B cell (primary cell): ENCODE data around the gene ZSWIM7. TPM values are rescaled to one million over a fixed set of nuclear protein-coding genes. Genes with fewer than 3 reads are reported as not detected.

Experiments
- ATAC-seq: fragments of 200-7000 bp; cut with Tn5 transposase; one replicate; pipeline ENCODE4 v1.10.0; 2021; ENCODE audit warnings: low read depth, mild to moderate bottlenecking, moderate number of reproducible peaks, moderate library complexity
- CTCF ChIA-PET: fragments of 350-600 bp; sonication (Branson Sonifier 250); formaldehyde crosslinking; loops from one replicate; lab custom pipeline; 2021; ENCODE audit warnings: antibody characterized with exemption, inconsistent platforms; lab: Charles Lee
- POLR2A ChIA-PET: fragments of 350-600 bp; sonication (Branson Sonifier 250); formaldehyde crosslinking; loops from one replicate; lab custom pipeline; 2021; ENCODE audit warnings: antibody characterized with exemption; lab: Charles Lee
- DNase-seq: peaks from one replicate; pipeline ENCODE4 v3.0.0; 2013
- H2AFZ ChIP-seq: 2 replicates; pipeline ENCODE4 v1.6.1; 2012; ENCODE audit warnings: mild to moderate bottlenecking, low read depth, low read length; ENCODE audit not compliant: insufficient read depth, poor library complexity, severe bottlenecking
- H3K27ac ChIP-seq, 2 donors: 1 replicate in 1 of 2; 2 replicates in 1 of 2; pipeline ENCODE4 v1.5.1; 2012 to 2013; ENCODE audit warnings: low read length in 2 of 2, mild to moderate bottlenecking in 2 of 2, moderate library complexity in 1 of 2
- H3K27me3 ChIP-seq, 4 experiments: fragments of 200-600 bp in 1 of 4; sonication (generic) in 1 of 4; replicated peaks in 1 of 4; 1 replicate in 2 of 4; 2 replicates in 2 of 4; pipeline versions ENCODE4 v1.6.1 to v1.7.0; 2013 to 2016; ENCODE audit warnings: low read length in 3 of 4, mild to moderate bottlenecking in 2 of 4, mixed read lengths in 1 of 4, moderate library complexity in 1 of 4; ENCODE audit not compliant: insufficient read depth in 4 of 4, control insufficient read depth in 3 of 4; ENCODE audit errors: control extremely low read depth in 1 of 4
- H3K36me3 ChIP-seq, 2 experiments: replicated peaks in 1 of 2; 1 replicate in 1 of 2; 2 replicates in 1 of 2; pipeline versions ENCODE4 v1.6.1 to v1.7.1; 2013; ENCODE audit warnings: low read length in 1 of 2; ENCODE audit not compliant: insufficient read depth in 2 of 2, control insufficient read depth in 1 of 2; ENCODE audit errors: control extremely low read depth in 1 of 2, extremely low read depth in 1 of 2
- H3K4me1 ChIP-seq, 2 donors: fragments of 200-600 bp in 1 of 2; sonication (generic) in 1 of 2; 1 replicate in 1 of 2; 2 replicates in 1 of 2; pipeline versions ENCODE4 v1.5.1 to v1.6.1; 2013 to 2017; ENCODE audit warnings: low read length in 2 of 2; ENCODE audit not compliant: control insufficient read depth in 2 of 2, insufficient read depth in 2 of 2
- H3K4me2 ChIP-seq: replicated peaks from 2 replicates; pipeline ENCODE3; 2012; ENCODE audit warnings: mild to moderate bottlenecking, low read depth, low read length; ENCODE audit not compliant: poor library complexity, severe bottlenecking
- H3K4me3 ChIP-seq, 5 experiments: fragments of 200-600 bp in 1 of 5; sonication (generic) in 1 of 5; 1 replicate in 3 of 5; 2 replicates in 2 of 5; pipeline versions ENCODE4 v1.5.1 to v1.7.0; 2011 to 2016; ENCODE audit warnings: low read length in 4 of 5, mild to moderate bottlenecking in 4 of 5, low read depth in 2 of 5, control low read depth in 1 of 5, moderate library complexity in 1 of 5; ENCODE audit not compliant: insufficient read depth in 1 of 5; ENCODE audit errors: control extremely low read depth in 1 of 5, extremely low read depth in 1 of 5
- H3K79me2 ChIP-seq: fragments of 200-600 bp; sonication (generic); one replicate; pipeline ENCODE4 v1.6.0; 2016; ENCODE audit warnings: low read length; ENCODE audit not compliant: control insufficient read depth, insufficient read depth
- H3K9ac ChIP-seq: fragments of 200-600 bp; sonication (generic); 2 replicates; pipeline ENCODE4 v1.6.1; 2017; ENCODE audit warnings: mild to moderate bottlenecking, low read length, moderate library complexity
- H3K9me3 ChIP-seq, 3 donors: one replicate each; pipeline versions ENCODE4 v1.6.1 to v1.7.1; 2013; ENCODE audit warnings: low read length in 2 of 3; ENCODE audit not compliant: control insufficient read depth in 2 of 3, insufficient read depth in 1 of 3; ENCODE audit errors: control extremely low read depth in 1 of 3
- H4K20me1 ChIP-seq: 2 replicates; pipeline ENCODE4 v1.6.0; 2012; ENCODE audit warnings: mild to moderate bottlenecking, low read length; ENCODE audit not compliant: insufficient read depth, control insufficient read depth, poor library complexity, severe bottlenecking
- H3K27ac Mint-ChIP-seq: one replicate; pipeline ENCODE4 v1.8.0; 2021; ENCODE audit warnings: mixed read lengths
- H3K27me3 Mint-ChIP-seq: one replicate; pipeline ENCODE4 v1.8.0; 2021; ENCODE audit warnings: mixed read lengths
- H3K4me1 Mint-ChIP-seq: one replicate; pipeline ENCODE4 v1.8.0; 2021; ENCODE audit warnings: mixed read lengths
- H3K4me3 Mint-ChIP-seq: one replicate; pipeline ENCODE4 v1.8.0; 2021; ENCODE audit warnings: mixed read lengths
- H3K9me3 Mint-ChIP-seq: one replicate; pipeline ENCODE4 v1.8.0; 2022; ENCODE audit warnings: mixed read lengths; ENCODE audit not compliant: insufficient read depth
- CTCF ChIP-seq: fragments of 200-600 bp; IDR thresholded peaks from one replicate; pipeline ENCODE4 v1.8.0; 2022; ENCODE audit warnings: antibody characterized with exemption, mild to moderate bottlenecking
- EZH2 ChIP-seq: IDR thresholded peaks from 2 replicates; pipeline ENCODE4 v1.6.1; 2012; ENCODE audit warnings: borderline replicate concordance, low read depth, mild to moderate bottlenecking, moderate library complexity, low read length; ENCODE audit not compliant: insufficient read depth, poor library complexity, severe bottlenecking
- WGBS: methylation state at CpG from one replicate; pipeline ENCODE4 v1.1.5; 2013; ENCODE audit warnings: missing lambda C conversion rate; ENCODE audit not compliant: insufficient coverage; 5-methylcytosine and 5-hydroxymethylcytosine counted together
- intact Hi-C: fragments of 100-400 bp; cut with micrococcal nuclease; formaldehyde crosslinking; loops from one replicate; pipeline ENCODE4 v1.10.0; 2022
- polyA plus RNA-seq: library from polyadenylated mRNA; depleted of rRNA; stranded (reverse); fragments of >200 nt; gene quantifications from 2 replicates; pipeline ENCODE4 v1.2.3, GENCODE V29; 2012
- total RNA-seq, 2 donors: library from RNA; stranded (reverse); fragments of 120-200 nt in 1 of 2; gene quantifications; 1 replicate in 1 of 2; 2 replicates in 1 of 2; pipeline versions ENCODE4 v1.2.3 to v1.2.4, GENCODE V29; 2013 to 2022

Gene ZSWIM7
- total and polyA plus RNA-seq, 2 donors (not counting 1 experiment from before 2014, with no cell fraction given) = 25.1 to 39.3 TPM

- no peak for TF ChIP-seq CTCF
- TF ChIP-seq EZH2 = no peak
- H3K4me2 ChIP-seq = no peak overlapping the region
- H3K27me3 ChIP-seq = no peaks in the 10 kb centered on the region
- no peak overlapping the region for H3K27ac ChIP-seq
- H3K36me3 ChIP-seq = peaks cover 28 to 51% of the 10 kb centered on the region in 2 experiments
- H3K9me3 Mint-ChIP-seq = no peaks in the 10 kb centered on the region
- no peak overlapping the region for H3K4me3 ChIP-seq
- ChIA-PET POLR2A (no interaction called here), CTCF (no interaction called here)
- no CpG with 5 or more reads among the region's 2 CpGs for WGBS
- peaks cover 22 to 26% of the 10 kb centered on the region in 2 donors for H3K4me1 ChIP-seq
- H3K79me2 ChIP-seq = peaks cover 19% of the 10 kb centered on the region
- no peaks in the 10 kb centered on the region for H3K27me3 Mint-ChIP-seq
- H2AFZ ChIP-seq = no peak overlapping the region
- ATAC-seq (no peak), DNase-seq (no peak)
- H3K9me3 ChIP-seq = no peaks in the 10 kb centered on the region
- peaks cover 20% of the 10 kb centered on the region for H4K20me1 ChIP-seq
- H3K4me3 Mint-ChIP-seq = no peak overlapping the region
- H3K27ac Mint-ChIP-seq = no peak overlapping the region
- H3K9ac ChIP-seq = no peak overlapping the region
- peaks cover 32% of the 10 kb centered on the region for H3K4me1 Mint-ChIP-seq
- intact Hi-C loops = no loop called here
Measured at GRCh38 chr17:16002708-16003260, 3.3 kb upstream of the ZSWIM7 start.

- peak overlapping the region; percentile 93 for H3K4me3 Mint-ChIP-seq
- no peaks in the 10 kb centered on the region for H3K27me3 ChIP-seq
- DNase-seq (no peak), ATAC-seq (no peak)
- H3K9ac ChIP-seq = peak overlapping the region; percentile 84
- peaks cover 19% of the 10 kb centered on the region for H3K79me2 ChIP-seq
- TF ChIP-seq CTCF (no peak), EZH2 (no peak)
- H4K20me1 ChIP-seq = peaks cover 20% of the 10 kb centered on the region
- ChIA-PET CTCF (no interaction called here), POLR2A (no interaction called here)
- no peaks in the 10 kb centered on the region for H3K27me3 Mint-ChIP-seq
- H3K36me3 ChIP-seq = peaks cover 20 to 40% of the 10 kb centered on the region in 2 experiments
- H3K4me3 ChIP-seq = no peak overlapping the region
- no peak overlapping the region for H3K27ac ChIP-seq
- H3K9me3 Mint-ChIP-seq = no peaks in the 10 kb centered on the region
- H3K4me2 ChIP-seq = peak overlapping the region; percentile 95
- peaks cover 22 to 26% of the 10 kb centered on the region in 2 donors for H3K4me1 ChIP-seq
- H3K27ac Mint-ChIP-seq = peak overlapping the region; percentile 90
- intact Hi-C loops = no loop called here
- no peak overlapping the region for H2AFZ ChIP-seq
- H3K4me1 Mint-ChIP-seq = peaks cover 32% of the 10 kb centered on the region
- H3K9me3 ChIP-seq = no peaks in the 10 kb centered on the region
Measured at GRCh38 chr17:16001226-16001897, 1.9 kb upstream of the ZSWIM7 start.
